VCaP (cell line): ENCODE results near the gene SNTA1.
"Not testable (repeated sequence)": the region's sequence is repeated elsewhere in the genome, so short reads cannot be mapped to it uniquely, and the experiment has no call there.

Source experiments
- H3K27ac ChIP-seq: fragments of 450-650 bp; 2 replicates; pipeline ENCODE4 v1.5.1; 2017
- CTCF ChIP-seq: fragments of 450-650 bp; conservative IDR thresholded peaks from 2 replicates; pipeline ENCODE4 v1.5.1; 2017; ENCODE audit warnings: mild to moderate bottlenecking, moderate library complexity

The SNTA1 gene

GRCh38 chr20:33472868-33473435 lies 29.4 kb upstream of the SNTA1 start:
- no peak for TF ChIP-seq CTCF
- no peak overlapping the region for H3K27ac ChIP-seq

- TF ChIP-seq CTCF, result no peak
- no peak overlapping the region for H3K27ac ChIP-seq
These were observed 27.3 kb upstream of the SNTA1 start for GRCh38 chr20:33470866-33471265.

GRCh38 chr20:33470457-33470856 lies 26.9 kb upstream of the SNTA1 start:
- no peak for TF ChIP-seq CTCF

GRCh38 chr20:33466303-33466646 lies 22.7 kb upstream of the SNTA1 start:
- TF ChIP-seq CTCF, result no peak
- H3K27ac ChIP-seq, result peak overlapping the region; percentile 13; the same call in 1 of the 2 replicates

More at GRCh38 chr20:33470457-33470856, 26.9 kb upstream of the SNTA1 start:
- no peak overlapping the region for H3K27ac ChIP-seq

- TF ChIP-seq CTCF, result no peak
- H3K27ac ChIP-seq, result peak overlapping the region; percentile 13; the same call in 1 of the 2 replicates
These were observed 22.1 kb upstream of the SNTA1 start for GRCh38 chr20:33465481-33466302.

GRCh38 chr20:33464759-33465158 lies 21.2 kb upstream of the SNTA1 start:
- H3K27ac ChIP-seq, result not testable (repeated sequence)

- no peak for TF ChIP-seq CTCF
These were observed 20.0 kb upstream of the SNTA1 start for GRCh38 chr20:33463332-33464101.

More at GRCh38 chr20:33463332-33464101, 20.0 kb upstream of the SNTA1 start:
- no peak overlapping the region for H3K27ac ChIP-seq
